NCI-H345 treated with DMSO at 0.1 percent for 48 hours (cell line): ENCODE measurements around the gene RGCC.
"Not testable (repeated sequence)": the region's sequence is repeated elsewhere in the genome, so short reads cannot be mapped to it uniquely, and the experiment has no call there.

Experiments
- DNase-seq: peaks from one replicate; lab custom pipeline; 2025; ENCODE audit not compliant: unreplicated experiment; lab: John Stamatoyannopoulos, UW

The RGCC gene, protein sequence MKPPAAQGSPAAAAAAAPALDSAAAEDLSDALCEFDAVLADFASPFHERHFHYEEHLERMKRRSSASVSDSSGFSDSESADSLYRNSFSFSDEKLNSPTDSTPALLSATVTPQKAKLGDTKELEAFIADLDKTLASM

DNA sequence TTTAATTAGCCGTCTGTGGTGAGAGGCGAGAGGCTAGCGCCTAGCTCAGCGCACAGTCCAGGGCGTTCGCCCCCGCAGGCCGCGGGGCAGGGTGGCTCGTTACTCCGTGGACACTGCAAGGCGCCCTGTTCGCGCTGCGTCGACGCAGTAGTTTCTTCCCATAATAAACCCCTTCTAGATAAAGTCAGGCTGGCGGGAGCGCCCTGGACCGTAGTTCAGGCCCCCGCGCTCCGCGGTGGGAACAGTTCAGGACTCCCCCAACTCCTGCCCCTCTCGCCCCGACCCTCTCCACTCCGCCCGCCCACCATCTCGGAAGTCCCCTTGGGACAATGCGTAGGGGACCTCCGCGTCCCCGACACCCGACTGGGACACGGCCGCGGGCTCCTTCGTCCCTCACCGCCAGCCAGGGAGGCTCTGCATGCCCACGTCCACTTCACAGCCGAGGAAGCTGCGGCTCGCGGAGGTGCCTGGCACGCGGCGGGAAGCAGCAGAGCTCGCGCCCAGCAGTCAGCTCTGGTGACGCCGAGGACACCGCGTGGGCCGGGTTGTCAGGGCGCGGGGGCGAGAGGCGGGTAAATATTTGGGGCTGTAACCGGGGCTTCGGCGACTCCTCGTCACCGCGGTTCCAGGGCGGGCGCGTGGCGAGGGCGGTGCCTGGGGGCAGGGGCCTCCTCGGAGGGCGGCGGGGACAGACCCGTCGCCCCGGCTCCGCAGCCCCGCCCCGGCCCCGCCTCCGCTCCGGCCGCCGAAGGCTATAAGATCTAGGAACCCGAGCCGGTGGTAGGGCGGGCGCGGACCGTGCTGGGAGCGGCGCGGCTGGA, at the start of gene RGCC:
Gene RGCC (plus strand): TSS at position 783 of the 821 bp plus-strand sequence. CDS start 158 bp downstream, outside the sequence.
- no peak for DNase-seq

DNA sequence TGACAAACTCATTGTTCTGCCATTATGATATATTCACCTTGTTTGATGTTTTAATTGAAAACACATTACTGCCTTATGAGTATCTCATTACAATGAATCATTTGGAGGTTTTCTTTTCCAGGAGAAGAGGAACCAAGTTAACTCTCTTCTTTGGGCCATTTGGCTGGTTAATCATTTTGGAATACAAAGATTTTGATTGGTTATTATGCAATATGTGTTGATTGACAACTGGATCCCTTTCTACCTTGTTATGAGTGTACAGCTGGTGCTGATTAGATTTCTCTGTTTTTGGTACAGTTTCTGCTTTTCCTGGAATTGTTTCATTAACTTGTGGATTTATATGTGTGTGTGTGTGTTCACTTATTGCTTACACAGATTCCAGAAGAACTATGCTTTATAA, 49.2 kb upstream of the RGCC start:
- no peak for DNase-seq

DNA sequence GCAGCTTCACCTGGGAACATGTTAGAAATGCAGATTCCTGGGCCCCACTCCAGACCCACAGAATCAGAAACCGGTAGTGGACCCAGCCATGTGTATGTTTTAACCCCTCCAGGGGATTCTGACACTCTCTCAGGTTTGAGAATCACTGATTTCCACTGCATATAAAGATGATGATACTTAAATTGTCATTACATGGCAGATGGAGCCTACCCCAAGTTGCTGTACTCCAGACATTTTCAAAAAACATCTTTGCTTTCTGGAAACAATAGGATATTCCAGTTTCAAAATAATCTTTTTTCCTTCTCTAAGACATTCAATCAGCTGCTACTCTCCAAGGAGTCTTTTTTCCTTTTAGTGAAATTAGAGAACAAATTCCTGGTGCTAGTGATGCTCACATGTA, 48.6 kb upstream of the RGCC start:
- no peak for DNase-seq

DNA sequence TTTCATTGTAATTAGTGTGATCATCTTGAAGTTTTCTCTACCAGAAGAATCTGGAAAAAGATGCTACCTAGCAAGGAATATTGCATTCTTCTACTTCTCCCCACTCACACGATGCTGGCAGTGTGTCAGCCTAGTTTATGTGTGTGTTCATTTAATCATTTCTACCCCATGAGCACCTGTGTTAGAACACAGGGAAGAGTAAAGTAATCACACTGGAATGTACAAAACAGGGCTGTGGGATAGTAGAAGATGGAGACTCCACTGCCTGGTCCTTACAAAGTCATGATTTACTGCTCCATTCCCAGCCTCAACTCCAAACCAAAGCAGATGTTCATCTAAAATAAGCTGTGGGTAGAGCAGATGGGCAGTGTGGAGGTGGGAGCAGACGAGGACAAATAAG, 47.7 kb upstream of the RGCC start:
- no peak for DNase-seq

DNA sequence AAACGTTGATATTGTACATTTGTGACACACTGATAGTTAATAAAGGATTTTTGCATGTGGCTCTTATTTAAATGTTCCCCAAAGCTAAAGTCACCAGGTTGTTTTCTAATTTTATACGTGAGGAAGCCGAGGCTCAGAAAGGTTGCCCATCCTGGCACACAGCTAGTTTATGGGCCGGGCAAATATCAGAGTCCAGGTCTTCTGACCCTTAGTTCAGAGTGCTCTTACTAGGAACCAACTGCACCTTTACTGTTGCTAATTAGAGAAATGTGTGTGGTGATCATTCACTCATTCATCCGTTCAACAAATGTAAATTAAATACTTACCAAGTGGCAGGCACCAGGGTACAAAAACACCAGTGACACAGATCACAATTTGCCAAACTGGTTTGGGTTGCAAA, 46.3 kb upstream of the RGCC start:
- DNase-seq: no peak

DNA sequence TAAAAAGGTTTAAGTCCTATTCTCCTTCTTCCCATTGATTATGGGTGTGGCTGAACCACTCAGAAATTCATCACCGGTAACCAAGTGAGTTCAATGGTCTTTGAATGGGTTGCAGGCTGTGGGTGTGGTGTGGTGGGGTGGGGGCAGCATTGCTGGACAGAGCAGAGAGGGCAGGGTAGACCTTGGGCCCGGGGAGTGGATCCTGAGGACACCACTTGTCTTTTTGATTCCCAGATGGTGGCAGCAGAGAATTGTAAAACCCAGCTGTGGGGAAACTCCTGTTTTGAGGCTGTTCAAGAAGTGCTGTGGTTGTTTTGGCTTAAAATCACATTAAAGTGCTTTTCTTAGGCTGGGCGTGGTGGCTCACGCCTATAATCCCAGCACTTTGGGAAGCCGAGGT, 45.8 kb upstream of the RGCC start:
- DNase-seq: no peak

DNA sequence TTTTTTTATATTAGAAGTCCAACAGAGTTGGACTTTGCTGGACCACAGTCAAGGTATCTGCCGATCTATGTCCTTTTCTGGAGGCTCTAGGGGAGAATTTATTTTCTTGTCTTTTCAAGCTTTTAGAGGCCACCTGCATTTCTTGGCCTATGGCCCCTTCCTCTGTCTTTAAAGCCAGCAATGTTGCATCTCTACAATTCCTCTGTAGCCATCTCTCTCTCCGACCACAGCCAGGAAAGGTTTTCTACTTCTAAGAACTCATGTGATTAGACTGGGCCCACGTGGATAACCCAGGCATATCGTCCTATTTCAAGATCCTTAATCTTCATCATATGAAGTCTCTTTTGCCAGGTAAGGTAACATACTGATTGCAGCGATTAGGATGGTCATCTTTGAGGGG, 43.5 kb upstream of the RGCC start:
- no peak for DNase-seq

DNA sequence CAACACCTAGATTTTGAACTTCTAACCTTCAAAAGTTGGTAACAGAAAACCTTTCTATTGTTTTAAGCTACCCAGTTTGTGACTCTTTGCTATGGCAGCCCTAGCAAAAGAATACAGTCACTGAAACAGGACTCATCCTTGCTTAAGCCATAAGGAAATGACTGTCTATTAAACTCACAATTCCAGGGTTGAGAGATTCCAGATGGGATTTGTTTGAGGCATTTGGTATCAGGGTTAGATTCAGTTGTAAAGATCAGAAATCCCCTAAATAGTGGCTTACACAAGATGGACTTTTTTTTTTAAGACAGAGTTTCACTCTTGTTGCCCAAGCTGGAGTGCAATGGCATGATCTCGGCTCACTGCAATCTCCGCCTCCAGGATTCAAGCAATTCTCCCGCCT, 41.1 kb upstream of the RGCC start:
- DNase-seq: no peak

DNA sequence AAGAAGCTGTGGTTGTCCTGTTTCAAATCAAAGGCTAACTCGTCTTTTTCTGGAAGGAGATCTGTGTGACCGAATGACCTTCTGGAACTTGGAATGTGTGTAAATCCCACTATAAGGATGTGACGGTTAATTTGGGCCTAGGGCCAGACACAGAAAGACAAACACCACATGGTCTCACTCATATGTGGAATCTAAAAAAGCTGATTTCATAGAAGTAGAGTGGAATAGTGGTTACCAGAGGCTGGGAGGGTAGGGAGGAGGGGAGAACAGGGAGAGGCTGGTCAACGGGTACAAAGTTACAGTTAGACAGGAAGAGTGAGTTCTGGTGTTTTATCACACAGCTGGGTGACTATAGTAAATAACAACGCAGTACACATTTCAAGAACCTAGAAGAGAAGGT, 39.3 kb upstream of the RGCC start:
- DNase-seq: no peak

DNA sequence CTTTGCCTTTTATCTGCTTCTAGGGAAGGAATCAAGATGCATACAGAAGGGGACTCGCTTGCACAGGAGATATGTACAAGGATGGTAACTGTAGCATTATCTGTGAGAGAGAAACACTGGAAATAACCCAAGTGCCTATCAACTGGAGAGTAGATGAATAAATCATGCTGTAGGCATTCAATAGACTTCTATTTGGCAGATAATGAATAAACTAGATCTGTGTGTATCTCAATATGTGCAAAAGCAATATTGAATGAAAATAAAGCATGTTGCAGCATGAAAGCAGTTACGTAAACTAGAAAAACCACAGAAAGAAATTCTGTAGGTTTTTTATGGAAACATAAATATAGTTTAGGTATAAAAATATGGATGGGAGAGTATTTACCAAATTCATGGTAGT, 38.6 kb upstream of the RGCC start:
- no peak for DNase-seq

DNA sequence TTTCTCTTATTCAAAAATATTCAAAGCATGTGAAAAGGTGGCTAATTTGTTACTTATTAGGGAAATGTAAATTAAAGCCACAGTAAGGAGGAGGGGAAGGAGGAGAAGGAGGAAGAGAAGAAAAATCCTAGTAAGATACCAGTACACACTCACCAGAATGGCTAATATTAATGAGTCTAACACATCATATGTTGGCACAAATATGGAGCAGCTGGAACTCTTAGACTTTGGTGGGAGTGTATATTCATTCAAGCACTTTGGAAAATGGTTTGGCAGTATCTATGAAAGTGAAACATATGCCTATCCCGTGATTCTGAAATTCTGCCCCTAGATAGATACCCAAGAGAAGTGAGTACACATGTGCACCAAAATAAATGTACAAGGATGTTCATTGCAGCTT, 38.1 kb upstream of the RGCC start:
- no peak for DNase-seq

DNA sequence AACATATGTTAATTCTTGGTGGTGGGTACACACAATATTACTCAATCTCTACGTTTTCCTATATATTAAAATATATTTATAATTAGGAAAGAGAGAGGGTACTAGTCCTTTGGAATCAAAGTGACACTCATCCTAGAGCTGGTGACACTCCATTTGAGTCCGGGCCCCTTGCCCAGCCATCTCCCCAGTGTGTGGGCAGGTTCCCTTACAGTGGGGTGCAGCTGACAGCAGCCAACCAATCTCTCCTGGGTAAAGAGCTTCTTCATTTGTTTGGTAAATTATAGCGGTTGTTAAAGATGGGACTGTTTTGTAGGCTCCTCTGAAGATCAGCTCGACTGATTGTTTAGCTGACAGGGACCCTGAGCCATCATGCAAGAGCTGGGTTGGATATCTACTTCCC, 37.2 kb upstream of the RGCC start:
- no peak for DNase-seq

DNA sequence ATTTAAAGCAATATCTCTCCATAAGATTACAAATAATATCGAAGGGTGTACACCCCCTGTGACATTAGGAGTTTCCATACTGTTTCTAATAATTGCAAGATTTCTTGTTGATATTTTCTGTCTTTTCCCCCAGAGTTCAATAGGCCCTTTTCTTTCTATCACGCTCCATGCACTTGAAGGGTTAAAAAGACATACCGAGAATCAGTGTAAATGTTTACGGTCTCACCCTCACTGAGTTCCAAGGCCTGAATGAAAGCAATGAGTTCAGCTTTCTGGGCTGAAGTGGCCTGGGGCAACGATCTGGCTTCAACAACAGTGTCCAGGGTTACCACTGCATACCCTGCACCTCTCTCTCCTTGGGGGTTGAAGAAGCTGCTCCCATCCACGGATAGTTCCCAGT, 36.0 kb upstream of the RGCC start:
- DNase-seq: not testable (repeated sequence)

DNA sequence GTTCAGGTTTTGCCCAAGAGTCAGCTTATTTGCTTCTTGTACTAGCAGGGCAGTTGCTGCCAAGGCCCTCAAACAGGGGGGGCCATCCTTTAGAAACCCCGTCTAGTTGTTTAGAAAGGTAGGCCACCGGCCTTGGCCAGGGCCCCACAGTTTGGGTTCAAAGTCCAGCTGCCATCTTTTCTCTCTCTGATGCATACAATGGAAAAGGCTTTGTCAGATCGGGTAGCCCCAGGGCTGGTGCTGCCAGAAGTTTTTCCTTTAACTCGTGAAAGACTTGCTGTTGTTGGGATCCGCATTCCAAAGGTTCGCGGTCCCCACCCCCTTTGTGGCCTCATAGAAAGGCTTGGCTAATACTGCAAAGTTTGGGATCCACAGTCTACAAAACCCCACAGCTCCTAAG, 35.4 kb upstream of the RGCC start:
- DNase-seq: not testable (repeated sequence)

DNA sequence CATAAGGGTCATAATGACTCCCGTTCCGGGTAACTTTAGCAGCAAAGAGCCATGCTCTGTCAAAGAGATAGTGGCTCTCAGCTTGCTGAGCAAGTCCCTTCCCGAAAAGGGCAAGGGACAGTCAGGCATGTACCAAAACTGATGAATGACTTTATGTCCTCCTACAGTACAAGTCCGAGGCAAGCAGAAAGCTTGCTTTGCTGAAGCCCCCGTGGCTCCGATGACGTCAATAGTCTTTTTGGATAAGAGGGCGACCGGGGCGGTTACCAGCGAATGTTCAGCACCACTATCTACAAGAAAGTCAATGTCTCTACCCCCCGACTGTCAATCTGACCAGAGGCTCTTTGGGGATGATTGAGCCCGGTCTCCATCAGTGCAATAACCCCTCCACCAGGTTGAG, 34.1 kb upstream of the RGCC start:
- DNase-seq: not testable (repeated sequence)

DNA sequence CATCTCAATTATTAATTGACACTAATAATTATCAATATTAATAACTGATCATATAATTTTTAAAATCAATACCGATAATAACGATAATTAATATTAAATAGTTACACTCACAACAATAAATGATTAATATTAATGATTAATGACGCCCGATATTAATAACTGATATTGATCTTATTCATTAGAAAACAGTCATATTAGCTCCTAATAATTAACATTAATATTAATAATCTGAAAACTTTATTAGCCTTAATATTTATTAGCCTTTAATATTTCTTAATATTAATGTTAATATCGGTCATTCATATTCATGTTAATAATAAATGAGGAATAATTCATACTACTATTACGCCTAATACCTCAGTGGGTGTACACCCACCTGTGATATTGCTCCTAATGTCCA, 32.7 kb upstream of the RGCC start:
- not testable (repeated sequence) for DNase-seq

DNA sequence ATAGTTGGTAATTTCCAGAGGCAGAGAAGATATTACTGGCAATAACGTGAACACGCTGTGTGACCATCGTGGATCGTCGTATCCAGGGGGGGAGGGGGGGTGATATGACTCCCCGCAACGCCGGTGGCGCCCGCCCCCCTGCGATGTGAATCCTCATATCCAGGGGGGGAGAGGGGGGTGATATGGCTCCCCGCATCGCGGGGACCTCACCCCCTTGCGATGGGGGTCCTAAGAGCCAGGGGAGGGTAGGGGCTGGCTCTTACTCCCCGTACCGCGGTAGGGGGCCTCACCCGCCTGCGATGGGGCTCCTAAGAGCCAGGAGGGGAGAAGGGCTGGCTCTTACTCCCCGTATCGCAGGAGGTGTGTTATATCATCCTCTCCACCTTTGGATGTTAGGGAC, 31.3 kb upstream of the RGCC start:
- DNase-seq: no peak

DNA sequence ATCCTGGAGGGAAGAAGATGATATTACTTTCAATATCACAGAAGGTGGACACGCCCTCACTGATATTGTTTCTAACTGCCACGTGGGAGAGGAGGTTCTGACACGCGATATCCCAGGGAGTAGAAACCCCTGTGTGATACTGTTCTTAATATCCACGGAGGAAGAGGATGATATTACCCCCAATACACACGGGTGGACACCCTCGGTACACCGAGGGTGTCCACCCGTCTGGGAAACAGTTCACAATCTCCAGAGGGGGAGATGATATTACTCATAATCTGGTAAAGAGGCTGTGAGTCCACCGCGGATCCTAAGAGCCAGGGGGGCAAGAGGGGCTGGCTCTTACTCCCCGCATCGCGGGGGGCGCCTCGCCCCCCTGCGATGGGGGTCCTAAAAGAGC, 29.7 kb upstream of the RGCC start:
- no peak for DNase-seq

DNA sequence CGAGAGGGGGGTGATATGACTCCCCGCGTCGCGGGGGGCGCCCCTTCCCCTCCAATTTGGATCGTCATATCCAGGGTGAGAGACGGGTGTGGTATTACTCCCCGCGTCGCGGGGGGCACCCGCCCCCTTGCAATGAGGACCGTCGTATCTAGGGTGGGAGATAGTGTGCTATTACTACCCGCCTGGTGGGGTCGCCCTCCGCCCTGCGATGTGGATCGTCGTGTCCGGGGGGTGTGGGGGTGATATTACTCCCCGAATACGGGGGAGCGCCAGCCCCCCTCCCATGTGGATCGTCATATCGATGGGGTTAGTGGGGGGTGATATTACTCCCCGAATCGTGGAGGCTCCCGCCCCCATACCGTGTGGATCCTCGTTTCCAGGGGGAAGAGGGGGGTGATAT, 29.2 kb upstream of the RGCC start:
- DNase-seq: no peak

DNA sequence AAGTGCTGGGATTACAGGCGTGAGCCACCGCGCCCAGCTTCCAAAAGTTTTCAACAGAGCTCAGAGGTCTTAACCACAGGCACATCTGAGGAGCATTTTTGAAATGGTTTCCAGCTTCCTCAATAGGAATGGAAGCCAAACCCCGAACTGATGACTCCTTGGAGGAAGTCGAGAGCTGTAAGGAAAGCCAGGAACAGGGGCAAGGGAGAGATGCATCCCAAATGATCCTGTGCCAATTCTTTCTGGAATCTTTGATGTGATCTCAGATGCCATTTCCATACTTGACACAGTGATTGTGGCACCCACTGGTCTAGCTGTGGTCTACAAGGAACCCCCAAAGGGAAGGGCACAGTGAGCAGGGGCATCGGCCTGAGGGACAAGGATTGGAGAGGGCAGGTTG, 23.3 kb upstream of the RGCC start:
- DNase-seq: not testable (repeated sequence)

DNA sequence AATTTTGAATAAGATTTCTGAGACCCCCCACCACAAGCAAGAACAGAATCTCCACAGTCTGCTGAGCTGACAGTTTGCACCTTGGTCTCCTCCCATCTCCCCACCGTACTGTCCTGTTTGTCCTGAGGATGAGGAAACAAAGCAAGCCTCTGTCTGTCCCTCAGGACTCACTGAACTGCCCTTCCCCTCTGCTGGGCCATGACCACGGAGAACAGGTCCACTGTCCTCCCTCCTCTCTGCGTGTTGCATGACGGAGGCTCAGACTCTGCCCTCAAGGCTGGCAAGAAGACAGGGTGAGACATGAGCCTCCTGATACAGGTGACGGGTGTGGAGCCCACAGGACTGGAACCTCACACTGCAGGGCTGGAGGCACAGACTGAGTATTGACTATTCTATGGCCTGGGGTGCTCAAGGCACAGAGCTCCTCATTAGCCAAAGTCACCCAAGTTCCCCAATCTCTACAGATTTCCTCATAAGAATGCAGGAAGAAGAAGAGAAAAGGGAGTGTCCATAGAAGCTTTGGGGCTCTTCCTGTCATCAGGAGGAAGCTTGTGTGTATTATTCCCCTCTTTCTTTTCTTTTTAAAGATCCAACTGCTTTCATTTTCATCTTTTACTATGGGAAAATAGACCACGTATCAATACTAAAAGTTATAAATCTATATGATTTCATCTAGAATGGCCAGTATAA, 22.4 kb upstream of the RGCC start:
- DNase-seq: no peak

DNA sequence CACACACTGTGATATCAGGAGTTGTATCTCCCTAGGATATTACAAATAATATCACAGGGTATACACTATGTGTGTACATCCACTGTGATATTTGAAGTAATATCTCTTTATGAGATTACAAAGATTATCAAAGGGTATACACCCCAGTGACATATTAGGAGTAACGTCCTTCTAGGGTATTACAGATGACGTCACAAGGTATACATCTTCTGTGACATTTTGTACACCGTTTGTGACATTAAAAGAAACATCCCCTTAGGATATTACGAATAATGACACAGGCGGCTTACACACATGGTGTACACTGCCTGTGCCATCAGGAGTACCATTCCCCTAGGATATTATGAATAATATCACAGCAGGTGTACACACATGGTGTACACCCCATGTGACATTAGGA, 13.4 kb upstream of the RGCC start:
- no peak for DNase-seq
